OCI-M2 (cell line): ENCODE data around the gene WAC.

Experiments
- DNase-seq: peaks from one replicate; lab custom pipeline; 2025; ENCODE audit not compliant: unreplicated experiment; lab: John Stamatoyannopoulos, UW

The WAC gene

DNA sequence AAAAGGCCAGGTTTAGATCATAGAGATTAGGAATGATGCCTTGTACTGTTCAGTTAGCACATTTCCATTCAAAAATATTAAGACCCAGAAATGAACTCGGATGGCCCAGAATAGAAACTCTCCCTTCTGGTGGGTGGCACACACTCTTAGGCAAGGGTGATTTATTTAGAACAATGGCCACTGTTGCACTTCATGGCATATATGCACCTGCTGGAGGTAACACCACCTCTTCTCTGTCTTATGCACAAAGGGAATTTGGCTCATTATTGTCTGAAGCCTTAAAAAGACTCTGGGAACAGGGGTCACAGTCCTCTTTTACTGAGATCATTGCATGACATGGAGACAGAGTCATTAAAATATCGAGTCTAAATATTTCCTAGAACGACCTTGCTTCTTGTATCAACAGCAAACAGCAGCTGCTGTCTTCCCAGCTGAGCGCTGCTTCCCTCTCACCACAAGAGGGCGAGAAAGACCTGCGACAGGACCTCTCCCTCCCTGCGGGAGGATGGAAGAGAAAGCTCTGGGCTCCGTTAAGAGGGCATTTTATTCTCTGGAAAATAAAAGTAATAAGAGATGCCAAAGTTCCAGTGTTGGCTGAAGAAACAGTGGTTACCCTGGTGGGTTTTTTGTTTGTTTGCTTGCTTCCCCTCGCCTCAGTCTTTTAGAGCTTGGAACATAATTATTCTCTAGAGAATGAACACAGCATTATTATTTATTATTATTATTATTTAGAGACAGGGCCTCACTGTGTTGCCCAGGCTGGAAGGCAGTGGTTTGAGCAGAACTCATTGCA, 130.9 kb downstream of the WAC start:
- no peak for DNase-seq

GRCh38 chr10:28664369-28664740, 131.4 kb downstream of the WAC start:
- no peak for DNase-seq

- DNase-seq = no peak
Observed at GRCh38 chr10:28666751-28667467, 134.0 kb downstream of the WAC start.

GRCh38 chr10:28668363-28669226, 135.7 kb downstream of the WAC start:
- DNase-seq = no peak

DNA sequence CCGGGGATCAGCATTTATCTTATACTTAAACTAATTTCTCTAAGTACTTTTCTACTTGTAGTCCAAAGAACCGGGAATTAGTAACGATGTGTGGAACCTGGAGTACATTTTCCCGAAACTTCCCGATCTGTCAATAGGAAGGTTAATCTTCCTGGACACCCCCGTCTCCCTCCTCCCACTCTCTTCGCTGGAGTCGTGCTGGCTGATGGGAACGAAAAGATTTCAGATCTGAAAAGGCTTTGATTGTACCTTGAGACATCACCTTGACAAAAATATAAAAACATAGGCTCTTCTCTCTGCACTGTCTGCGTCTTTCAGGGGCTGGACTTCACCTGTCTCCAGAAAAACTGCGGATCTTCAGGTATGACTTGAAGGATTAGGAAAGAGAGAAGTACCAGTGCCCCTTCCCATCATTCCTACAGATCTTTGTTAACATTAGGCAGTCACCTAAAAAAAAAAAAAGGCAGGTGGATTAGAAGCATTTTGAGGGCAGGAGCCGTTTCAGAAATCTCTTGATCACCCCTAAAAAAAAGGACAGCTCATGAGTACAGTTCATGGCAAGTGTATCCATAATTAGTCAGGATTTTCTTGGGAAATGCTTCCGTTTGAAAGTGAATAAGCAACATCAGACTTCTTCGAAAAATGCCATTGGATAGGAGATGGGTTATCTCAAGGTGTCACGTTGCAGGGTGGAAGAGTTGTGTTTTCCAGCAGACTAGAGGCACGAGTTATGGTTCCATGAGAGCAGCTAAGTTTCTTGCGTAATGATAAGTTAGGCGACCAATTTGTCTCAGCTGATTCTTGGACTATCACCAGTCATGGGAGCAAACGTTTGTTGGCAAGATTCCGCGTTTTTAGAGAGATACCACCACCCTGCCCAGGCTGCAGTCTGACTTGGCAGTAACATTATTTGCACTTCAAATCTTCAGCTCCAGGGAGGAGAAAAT, 136.6 kb downstream of the WAC start:
- no peak for DNase-seq
